Right hindlimb (tissue), 1 donor: ENCODE results near the gene LAMTOR3.

Source experiments
- DNase-seq: peaks from one replicate; pipeline ENCODE4 v3.0.0-alpha.2; 2018

LAMTOR3 gene

GRCh38 chr4:99894161-99894997 lies at the start of gene LAMTOR3:
LAMTOR3 (minus strand) TSS chr4:99894427; CDS start chr4:99893963, 464 bp downstream.
- peak; percentile 94 for DNase-seq

- no peak for DNase-seq
Observed at GRCh38 chr4:99938243-99938753, 44.1 kb upstream of the LAMTOR3 start.

- no peak for DNase-seq
Observed at GRCh38 chr4:99934891-99935290, 40.7 kb upstream of the LAMTOR3 start.

DNA sequence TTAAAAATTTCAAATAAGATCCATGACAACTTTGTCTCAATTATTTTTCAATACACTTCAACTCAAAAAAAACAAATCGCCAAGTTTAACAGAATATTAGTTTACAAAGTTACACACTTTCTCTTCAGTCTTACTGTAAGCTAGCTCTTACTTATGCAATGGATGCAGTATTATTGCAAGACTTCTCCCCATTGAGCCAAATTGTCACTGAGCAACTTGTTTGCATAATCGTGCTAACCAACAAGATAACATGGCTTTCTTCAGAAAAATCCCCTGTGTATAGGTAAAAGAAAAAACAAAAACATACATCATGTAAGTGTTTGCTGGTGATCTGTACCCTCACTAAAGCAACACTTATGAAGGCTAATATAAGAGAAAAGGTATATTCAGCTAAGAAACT lies 33.3 kb upstream of the LAMTOR3 start:
- no peak for DNase-seq

DNA sequence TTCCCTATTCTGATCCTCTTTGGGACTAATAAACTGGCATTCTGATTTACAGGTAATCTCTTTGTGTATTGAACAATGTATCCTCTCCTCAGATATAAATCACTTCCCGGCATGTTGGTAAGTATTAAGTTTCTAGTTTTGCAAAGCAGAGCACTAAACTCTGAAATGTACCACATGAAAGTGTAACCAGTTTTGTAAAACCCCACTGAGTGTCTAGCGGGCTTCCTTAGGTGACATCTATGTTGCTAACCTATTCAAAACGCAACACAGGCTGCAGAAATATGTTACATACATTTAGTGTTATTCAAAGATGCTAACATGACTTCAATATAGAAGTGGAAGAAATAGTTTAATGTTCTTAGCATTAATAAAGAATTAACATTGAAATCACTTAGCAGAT lies 26.9 kb upstream of the LAMTOR3 start:
- DNase-seq = no peak

DNA sequence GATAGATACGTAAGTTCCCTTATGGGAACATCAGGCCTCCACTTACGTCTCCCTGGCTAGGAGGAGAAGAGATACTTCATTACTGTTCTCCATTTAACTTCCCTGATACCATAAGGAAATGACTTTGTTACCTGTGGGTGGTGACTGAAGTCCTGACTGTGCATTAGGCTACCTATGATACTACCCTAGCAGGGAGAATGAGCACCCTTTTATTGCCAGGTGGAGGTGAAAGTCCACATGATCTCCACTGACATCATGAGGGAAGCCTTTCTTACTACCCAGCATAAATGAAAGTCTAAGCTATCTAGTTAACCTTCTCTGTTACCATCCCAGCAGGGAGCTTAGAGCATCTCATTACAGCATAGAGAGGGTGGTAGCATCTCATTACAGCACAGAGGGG lies 24.4 kb upstream of the LAMTOR3 start:
- DNase-seq = no peak

GRCh38 chr4:99917575-99917974 lies 23.3 kb upstream of the LAMTOR3 start:
- no peak for DNase-seq

- no peak for DNase-seq
Observed at GRCh38 chr4:99915449-99915848, 21.2 kb upstream of the LAMTOR3 start.

- DNase-seq = no peak
Observed at GRCh38 chr4:99894998-99895397, 771 bp upstream of the LAMTOR3 start.

DNA sequence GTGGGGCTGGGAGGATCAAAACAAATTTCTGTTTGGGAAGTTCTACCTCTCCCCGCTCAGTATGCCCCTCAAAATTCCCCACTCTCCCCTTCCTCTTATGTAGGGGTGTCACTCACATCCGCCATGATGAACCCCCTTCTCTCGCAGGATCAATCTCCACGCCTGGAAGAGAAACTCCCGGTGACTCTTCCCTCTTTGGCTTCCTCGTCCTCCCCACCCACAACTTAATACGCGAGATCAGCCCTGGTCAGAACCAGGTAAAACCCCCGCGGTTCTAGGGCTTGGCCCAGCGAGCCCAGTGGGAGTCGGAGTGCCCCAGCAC lies 427 bp downstream of the LAMTOR3 start:
- no peak for DNase-seq

GRCh38 chr4:99893029-99893428 lies 1.2 kb downstream of the LAMTOR3 start:
- no peak for DNase-seq

- no peak for DNase-seq
Observed at GRCh38 chr4:99891351-99891750, 2.9 kb downstream of the LAMTOR3 start.

DNA sequence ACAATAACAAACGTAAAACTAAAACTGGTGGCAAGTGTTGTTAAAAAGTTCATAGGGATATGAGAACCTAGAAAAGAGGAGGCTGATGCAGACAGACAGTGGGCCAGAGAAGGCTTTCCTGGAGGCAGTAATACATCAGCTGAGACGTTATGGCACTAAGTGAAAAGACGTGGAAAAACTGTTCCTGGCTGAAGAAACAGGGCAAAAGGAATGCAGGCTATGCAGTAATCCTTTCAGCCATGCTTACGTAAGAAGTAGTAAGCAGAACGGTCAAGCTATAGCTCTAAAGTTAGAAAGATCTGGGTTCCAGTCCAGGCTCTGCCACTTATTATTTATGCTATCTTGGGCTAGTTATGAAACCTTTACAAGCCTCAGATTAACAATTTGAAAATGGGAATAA lies 6.4 kb downstream of the LAMTOR3 start:
- no peak for DNase-seq

DNA sequence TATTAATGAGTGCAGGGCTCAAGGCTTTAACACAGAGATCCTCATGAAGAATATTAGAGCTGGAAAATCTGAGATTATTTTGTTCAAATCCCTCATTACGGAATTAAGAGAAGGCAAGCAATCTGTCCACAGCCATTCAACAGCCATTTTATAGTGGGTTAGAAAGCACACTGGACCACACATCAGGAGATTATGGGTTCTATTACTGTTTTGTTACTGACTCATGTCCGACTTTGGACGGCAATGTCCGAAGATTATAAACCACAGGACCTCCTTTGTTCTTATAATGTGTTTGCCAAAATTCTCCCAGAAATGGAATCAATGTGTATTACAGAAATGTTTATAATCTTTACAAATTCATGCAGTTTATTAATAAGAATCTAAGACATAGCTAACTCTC lies 8.1 kb downstream of the LAMTOR3 start:
- DNase-seq = no peak

- DNase-seq = no peak
Observed at GRCh38 chr4:99885687-99886086, 8.5 kb downstream of the LAMTOR3 start.

- DNase-seq = no peak
Observed at GRCh38 chr4:99885063-99885664, 9.1 kb downstream of the LAMTOR3 start.

GRCh38 chr4:99879458-99879857 lies 14.8 kb downstream of the LAMTOR3 start:
- DNase-seq = no peak

DNA sequence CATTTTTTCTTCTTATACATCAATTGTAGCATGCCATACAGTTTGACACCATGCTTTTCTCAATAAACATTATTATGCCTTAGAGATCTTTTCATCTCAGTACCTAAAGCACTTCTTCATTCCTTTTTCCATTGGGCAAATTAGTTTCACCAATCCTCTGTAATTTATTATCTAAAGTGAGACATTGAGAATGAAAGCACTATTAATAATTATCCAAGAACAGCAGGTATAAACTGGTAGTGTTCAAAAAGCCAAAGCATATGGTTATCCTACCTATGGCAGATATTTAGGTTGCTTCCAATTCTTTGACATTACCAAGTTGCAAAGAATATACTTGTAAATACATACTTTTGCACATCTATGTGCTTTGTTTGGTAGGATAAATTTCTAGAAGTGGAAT lies 15.6 kb downstream of the LAMTOR3 start:
- no peak for DNase-seq

GRCh38 chr4:99876946-99877345 lies 17.3 kb downstream of the LAMTOR3 start:
- no peak for DNase-seq

GRCh38 chr4:99875071-99875470 lies 19.2 kb downstream of the LAMTOR3 start:
- DNase-seq = no peak

- no peak for DNase-seq
Observed at GRCh38 chr4:99872570-99872969, 21.7 kb downstream of the LAMTOR3 start.

GRCh38 chr4:99868126-99868596 lies 26.1 kb downstream of the LAMTOR3 start:
- no peak for DNase-seq

GRCh38 chr4:99863804-99864203 lies 30.4 kb downstream of the LAMTOR3 start:
- no peak for DNase-seq

- DNase-seq = no peak
Observed at GRCh38 chr4:99861120-99861905, 32.9 kb downstream of the LAMTOR3 start.
